SK-N-DZ (cell line): Measurements from ENCODE around the gene CCDC87. TPM values are rescaled to one million over a fixed set of nuclear protein-coding genes. Genes with fewer than 3 reads are reported as not detected.
"Not testable (repeated sequence)": the region's sequence is repeated elsewhere in the genome, so short reads cannot be mapped to it uniquely, and the experiment has no call there.

Source experiments
- DNase-seq: peaks from one replicate; pipeline ENCODE4 v3.0.0-alpha.2; 2015; ENCODE audit warnings: low spot score
- polyA plus RNA-seq, 2 experiments: library from polyadenylated mRNA; depleted of rRNA; stranded (reverse); fragments of >200 nt; gene quantifications; 2 replicates each; pipeline ENCODE4 v1.2.3, GENCODE V29; 2014

CCDC87 gene
- 0.10 and 0.50 TPM in 2 replicates for polyA plus RNA-seq (2014; cell fraction: cytosol; rRNA removed)
- polyA plus RNA-seq (2014; cell fraction: nucleus; rRNA removed): 0.24 TPM in 1 of 2 replicates, not detected in the other

- peak; percentile 95 for DNase-seq
These were observed at the start of gene CCDC87, which contains the start of gene CCS for GRCh38 chr11:66592457-66593302. TSS of gene CCDC87 (minus strand) at chr11:66593063. CDS start at chr11:66593015, 48 bp downstream. TSS of gene CCS (plus strand) at chr11:66593185. CDS start at chr11:66593262, 77 bp downstream.

DNA sequence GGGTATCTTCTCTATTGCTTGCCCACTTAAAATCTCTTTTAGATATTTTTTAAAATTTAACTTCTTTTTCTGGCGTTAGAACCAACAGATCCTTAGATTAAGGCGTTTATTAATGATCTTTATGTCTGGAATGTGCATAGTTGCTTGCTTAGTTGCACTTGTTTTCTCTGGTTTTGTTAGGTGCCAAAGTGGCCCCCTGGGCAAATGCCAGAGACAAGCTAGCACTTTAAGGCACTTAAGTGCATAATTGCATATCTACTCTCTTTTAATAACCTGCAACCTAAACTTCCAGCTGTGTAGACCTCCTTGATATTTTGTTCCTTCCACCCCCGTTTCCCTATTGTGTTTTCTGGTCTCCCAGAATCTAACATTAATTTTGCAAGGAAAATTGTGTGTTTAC, 49.0 kb upstream of the CCDC87 start:
- no peak for DNase-seq

DNA sequence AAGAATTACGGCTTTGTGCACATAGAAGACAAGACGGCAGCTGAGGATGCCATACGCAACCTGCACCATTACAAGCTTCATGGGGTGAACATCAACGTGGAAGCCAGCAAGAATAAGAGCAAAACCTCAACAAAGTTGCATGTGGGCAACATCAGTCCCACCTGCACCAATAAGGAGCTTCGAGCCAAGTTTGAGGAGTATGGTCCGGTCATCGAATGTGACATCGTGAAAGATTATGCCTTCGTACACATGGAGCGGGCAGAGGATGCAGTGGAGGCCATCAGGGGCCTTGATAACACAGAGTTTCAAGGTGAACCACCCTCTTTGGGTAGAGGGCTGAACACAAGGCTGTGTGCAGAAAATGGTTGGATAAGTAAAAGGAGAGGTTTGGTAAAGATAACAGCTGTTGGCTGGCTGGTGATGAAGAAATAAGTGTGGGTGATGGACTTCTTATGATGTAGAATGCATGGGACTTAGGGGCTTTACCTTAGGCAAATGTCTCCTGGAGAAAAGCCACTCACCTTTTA, 47.0 kb upstream of the CCDC87 start:
- DNase-seq: not testable (repeated sequence)

- peak; percentile 15 for DNase-seq
These were observed 46.4 kb upstream of the CCDC87 start for GRCh38 chr11:66639066-66639813.

- peak; percentile 100 for DNase-seq
These were observed 45.6 kb upstream of the CCDC87 start, which contains the start of gene RBM4 for GRCh38 chr11:66638177-66639065. TSS of gene RBM4 (plus strand) at chr11:66638703. CDS start at chr11:66639712, 1,009 bp downstream.

- peak; percentile 18 for DNase-seq
These were observed 44.8 kb upstream of the CCDC87 start for GRCh38 chr11:66637557-66638176.

DNA sequence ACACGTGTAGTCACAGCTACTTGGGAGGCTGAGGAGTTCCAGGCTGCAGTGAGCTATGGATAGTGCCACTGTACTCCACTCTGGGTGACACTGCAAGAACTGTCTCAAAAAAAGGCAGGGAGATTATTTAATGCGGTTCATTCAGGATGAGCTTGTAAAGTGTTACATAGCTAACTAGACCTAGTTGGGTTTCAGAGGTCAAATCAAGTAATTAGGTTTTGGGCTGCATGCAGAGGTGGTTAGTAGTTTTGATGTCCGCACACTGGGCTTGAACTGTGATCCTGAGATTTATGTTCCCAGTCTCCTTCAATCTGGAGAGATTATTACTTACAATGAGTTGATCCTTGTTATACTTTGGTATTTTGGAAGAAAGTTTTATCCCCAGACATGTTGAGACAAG, 43.5 kb upstream of the CCDC87 start:
- DNase-seq: no peak

GRCh38 chr11:66632952-66633351, 40.1 kb upstream of the CCDC87 start:
- no peak for DNase-seq

DNA sequence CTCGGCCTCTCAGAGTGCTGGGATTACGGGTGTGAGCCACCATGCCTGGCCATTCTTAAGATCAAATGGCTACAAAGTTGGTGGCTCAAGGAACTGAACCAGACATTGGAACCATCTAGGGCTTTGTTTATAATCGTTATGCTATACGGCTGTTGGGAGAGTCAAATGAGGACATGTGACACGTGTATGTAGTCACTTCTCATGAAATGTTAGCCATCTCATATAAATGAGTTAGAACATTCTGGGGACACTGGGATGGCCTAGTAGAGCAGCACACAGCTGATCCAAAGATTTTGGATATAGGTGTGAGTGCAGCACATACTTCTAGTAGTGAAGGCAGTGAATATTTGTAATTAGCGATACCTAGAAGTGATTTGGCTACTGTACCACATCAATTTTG, 39.0 kb upstream of the CCDC87 start:
- DNase-seq: no peak

DNA sequence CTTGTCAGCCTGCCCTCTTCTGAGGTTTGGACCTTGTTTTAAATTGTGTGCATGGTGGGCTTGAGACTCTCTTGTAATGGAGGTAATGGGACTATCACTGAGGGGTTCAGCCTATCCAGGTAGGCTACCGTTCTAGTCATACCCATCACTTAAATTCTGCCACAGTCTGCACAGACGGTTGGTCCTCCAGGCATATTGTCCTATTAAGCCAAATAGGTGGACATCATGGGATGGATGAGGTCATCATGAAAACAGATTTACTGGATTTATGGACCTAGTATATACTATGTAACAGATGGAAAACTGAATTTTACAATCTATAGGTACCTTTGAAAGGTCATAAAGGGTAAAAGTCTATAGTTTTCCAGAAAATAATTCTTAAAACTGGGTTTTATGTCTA, 36.5 kb upstream of the CCDC87 start:
- DNase-seq: no peak

DNA sequence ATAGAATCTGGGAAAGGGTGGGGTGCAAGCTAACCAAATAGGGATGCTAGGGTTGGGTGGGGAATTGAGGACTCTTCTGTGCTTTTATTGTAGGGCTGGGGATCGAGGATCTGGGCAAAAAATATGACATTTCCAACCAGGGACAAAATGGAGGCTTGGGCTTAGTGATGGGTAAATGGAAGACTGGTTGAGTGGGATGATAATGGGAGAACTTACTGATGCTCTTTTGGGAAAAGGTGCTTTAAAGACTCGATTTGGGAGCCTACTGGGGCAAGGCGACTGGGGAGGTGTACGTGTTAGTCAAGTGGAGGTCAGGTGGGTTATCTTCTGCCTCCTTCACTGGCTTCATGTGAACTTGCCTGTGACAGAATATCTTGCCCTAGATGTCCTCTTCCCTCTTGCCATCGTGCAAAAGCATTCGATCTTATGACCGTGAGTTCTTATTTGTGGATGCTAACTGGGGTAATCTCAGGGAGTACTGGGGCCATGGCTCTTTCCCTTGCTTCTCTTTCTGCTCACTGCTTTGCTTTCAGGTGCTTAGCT, 35.3 kb upstream of the CCDC87 start:
- DNase-seq: no peak

- no peak for DNase-seq
These were observed 34.1 kb upstream of the CCDC87 start for GRCh38 chr11:66626926-66627325.

DNA sequence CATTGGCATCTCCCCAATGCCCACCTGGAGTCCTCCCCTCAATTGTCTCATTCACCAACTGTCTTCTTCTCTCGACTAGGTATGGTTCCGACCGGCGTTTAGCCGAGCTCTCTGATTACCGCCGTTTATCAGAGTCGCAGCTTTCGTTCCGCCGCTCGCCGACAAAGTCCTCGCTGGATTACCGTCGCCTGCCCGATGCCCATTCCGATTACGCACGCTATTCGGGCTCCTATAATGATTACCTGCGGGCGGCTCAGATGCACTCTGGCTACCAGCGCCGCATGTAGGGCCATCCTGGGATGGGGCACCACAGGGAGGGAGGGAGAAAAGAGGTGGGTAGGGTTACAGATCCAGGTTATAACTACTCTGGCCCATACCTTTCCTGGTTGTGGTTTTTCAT, 33.5 kb upstream of the CCDC87 start:
- DNase-seq: no peak

GRCh38 chr11:66625752-66626149, 32.9 kb upstream of the CCDC87 start:
- DNase-seq: no peak

GRCh38 chr11:66625041-66625751, 32.3 kb upstream of the CCDC87 start:
- DNase-seq: no peak

- DNase-seq: no peak
These were observed 31.6 kb upstream of the CCDC87 start for GRCh38 chr11:66624450-66624849.

- DNase-seq: no peak
These were observed 26.3 kb upstream of the CCDC87 start for GRCh38 chr11:66619080-66619554.

GRCh38 chr11:66617155-66617834, 24.4 kb upstream of the CCDC87 start:
- no peak for DNase-seq
